ENCODE data around the gene MAPK11.

The MAPK11 gene

DNA sequence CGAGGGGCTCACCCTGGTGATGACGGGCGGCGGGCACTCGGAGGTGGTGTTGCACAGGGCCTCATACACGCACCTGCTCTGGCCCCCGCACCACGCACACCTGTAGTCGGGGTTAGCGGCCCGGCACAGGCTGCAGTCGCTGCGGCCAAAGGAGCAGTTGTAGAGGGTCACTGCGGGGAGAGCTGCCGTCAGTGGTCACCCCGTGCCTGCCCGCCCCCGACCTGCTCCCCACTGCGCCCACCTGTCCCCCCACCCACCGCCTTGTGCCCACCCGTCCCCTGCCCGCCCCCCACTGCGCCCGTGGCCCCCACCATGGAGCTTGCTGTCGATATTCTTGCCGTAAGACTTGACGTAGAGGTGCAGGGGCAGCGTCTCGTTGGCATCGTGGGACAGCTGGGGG is 13.6 kb upstream of the MAPK11 start:
- ATAC-seq, result no peak
- TF ChIP-seq RARB (CRISPR knock-in tag; IDR thresholded peaks at IDR 0.05) (no peak), SNAI2 (CRISPR knock-in tag; IDR thresholded peaks at IDR 0.05) (no peak), TOX (CRISPR knock-in tag; IDR thresholded peaks at IDR 0.05; ENCODE audit: borderline replicate concordance) (no peak), ZNF565 (CRISPR knock-in tag; conservative IDR thresholded peaks at IDR 0.05; ENCODE audit: low read depth) (no peak), PPARA (CRISPR knock-in tag; IDR thresholded peaks at IDR 0.05; ENCODE audit: borderline replicate concordance) (no peak), ZNF70 (CRISPR knock-in tag; IDR thresholded peaks at IDR 0.05) (no peak), ESRRG (CRISPR knock-in tag; IDR thresholded peaks at IDR 0.05) (no peak), ISL1 (CRISPR knock-in tag; IDR thresholded peaks at IDR 0.05) (no peak), ZNF8 (CRISPR knock-in tag; IDR thresholded peaks at IDR 0.05) (no peak), ARNTL (CRISPR knock-in tag; IDR thresholded peaks at IDR 0.05; ENCODE audit: borderline replicate concordance, low read depth) (no peak), ZFP3 (CRISPR knock-in tag; IDR thresholded peaks at IDR 0.05) (no peak), ZFP30 (CRISPR knock-in tag; IDR thresholded peaks at IDR 0.05) (no peak), OSR1 (CRISPR knock-in tag; IDR thresholded peaks at IDR 0.05) (no peak)
- TF ChIP-seq, protein P1, sequence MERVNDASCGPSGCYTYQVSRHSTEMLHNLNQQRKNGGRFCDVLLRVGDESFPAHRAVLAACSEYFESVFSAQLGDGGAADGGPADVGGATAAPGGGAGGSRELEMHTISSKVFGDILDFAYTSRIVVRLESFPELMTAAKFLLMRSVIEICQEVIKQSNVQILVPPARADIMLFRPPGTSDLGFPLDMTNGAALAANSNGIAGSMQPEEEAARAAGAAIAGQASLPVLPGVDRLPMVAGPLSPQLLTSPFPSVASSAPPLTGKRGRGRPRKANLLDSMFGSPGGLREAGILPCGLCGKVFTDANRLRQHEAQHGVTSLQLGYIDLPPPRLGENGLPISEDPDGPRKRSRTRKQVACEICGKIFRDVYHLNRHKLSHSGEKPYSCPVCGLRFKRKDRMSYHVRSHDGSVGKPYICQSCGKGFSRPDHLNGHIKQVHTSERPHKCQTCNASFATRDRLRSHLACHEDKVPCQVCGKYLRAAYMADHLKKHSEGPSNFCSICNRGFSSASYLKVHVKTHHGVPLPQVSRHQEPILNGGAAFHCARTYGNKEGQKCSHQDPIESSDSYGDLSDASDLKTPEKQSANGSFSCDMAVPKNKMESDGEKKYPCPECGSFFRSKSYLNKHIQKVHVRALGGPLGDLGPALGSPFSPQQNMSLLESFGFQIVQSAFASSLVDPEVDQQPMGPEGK (CRISPR knock-in tag; IDR thresholded peaks at IDR 0.05; ENCODE audit: borderline replicate concordance), result no peak
- TF ChIP-seq, protein P2, sequence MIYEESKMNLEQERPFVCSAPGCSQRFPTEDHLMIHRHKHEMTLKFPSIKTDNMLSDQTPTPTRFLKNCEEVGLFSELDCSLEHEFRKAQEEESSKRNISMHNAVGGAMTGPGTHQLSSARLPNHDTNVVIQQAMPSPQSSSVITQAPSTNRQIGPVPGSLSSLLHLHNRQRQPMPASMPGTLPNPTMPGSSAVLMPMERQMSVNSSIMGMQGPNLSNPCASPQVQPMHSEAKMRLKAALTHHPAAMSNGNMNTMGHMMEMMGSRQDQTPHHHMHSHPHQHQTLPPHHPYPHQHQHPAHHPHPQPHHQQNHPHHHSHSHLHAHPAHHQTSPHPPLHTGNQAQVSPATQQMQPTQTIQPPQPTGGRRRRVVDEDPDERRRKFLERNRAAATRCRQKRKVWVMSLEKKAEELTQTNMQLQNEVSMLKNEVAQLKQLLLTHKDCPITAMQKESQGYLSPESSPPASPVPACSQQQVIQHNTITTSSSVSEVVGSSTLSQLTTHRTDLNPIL (CRISPR knock-in tag; IDR thresholded peaks at IDR 0.05; ENCODE audit: low read depth), result no peak
- TF ChIP-seq, protein P3, sequence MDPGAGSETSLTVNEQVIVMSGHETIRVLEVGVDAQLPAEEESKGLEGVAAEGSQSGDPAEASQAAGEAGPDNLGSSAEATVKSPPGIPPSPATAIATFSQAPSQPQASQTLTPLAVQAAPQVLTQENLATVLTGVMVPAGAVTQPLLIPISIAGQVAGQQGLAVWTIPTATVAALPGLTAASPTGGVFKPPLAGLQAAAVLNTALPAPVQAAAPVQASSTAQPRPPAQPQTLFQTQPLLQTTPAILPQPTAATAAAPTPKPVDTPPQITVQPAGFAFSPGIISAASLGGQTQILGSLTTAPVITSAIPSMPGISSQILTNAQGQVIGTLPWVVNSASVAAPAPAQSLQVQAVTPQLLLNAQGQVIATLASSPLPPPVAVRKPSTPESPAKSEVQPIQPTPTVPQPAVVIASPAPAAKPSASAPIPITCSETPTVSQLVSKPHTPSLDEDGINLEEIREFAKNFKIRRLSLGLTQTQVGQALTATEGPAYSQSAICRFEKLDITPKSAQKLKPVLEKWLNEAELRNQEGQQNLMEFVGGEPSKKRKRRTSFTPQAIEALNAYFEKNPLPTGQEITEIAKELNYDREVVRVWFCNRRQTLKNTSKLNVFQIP (CRISPR knock-in tag; IDR thresholded peaks at IDR 0.05; ENCODE audit: borderline replicate concordance, low read depth), result no peak
- TF ChIP-seq, protein P4, sequence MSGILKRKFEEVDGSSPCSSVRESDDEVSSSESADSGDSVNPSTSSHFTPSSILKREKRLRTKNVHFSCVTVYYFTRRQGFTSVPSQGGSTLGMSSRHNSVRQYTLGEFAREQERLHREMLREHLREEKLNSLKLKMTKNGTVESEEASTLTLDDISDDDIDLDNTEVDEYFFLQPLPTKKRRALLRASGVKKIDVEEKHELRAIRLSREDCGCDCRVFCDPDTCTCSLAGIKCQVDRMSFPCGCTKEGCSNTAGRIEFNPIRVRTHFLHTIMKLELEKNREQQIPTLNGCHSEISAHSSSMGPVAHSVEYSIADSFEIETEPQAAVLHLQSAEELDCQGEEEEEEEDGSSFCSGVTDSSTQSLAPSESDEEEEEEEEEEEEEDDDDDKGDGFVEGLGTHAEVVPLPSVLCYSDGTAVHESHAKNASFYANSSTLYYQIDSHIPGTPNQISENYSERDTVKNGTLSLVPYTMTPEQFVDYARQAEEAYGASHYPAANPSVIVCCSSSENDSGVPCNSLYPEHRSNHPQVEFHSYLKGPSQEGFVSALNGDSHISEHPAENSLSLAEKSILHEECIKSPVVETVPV (CRISPR knock-in tag; IDR thresholded peaks at IDR 0.05), result no peak

DNA sequence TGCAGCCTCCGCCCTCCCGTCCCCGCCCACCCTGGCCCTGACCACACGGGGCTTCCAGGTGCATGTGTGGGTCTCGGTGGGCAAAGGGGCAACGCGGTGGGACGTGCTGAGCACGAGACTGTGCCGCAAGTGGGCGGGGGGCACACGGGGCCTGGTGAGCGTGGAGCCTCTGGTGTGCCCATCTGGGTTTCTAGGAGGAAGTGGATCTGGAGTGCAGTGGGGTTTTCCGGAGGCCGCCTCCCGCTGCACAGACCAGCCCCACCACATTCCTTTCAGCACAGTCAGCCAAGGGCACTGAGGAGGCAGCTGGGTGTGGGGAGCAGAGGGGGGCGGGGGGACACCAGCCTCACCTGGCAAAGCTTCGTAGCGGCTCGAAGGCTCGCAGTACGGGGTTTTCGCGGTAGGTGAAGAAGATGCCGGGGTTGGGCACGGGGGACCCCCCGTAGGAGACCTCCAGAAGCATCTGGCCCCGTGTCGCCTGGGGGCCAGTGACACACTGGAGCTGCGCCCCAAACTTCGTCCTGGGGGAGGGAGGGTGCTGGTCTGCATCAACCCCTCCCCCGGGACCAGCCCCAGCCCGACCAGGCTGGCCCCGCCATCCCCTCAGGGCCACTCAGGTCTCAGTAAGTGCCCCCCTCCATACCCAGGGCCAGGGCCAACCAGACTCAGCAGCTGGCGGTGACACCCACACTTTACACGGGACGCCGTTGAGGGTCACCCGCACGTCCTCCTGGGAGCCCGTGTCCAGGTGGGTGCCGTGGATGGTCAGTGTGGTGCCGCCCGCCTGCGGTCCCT is 12.4 kb upstream of the MAPK11 start:
- peak; percentile 85 for ATAC-seq
- TF ChIP-seq OSR1 (CRISPR knock-in tag; IDR thresholded peaks at IDR 0.05), result no peak
- no peak for TF ChIP-seq TOX (CRISPR knock-in tag; IDR thresholded peaks at IDR 0.05; ENCODE audit: borderline replicate concordance)
- no peak for TF ChIP-seq TCF4 (CRISPR knock-in tag; IDR thresholded peaks at IDR 0.05; ENCODE audit: borderline replicate concordance)
- TF ChIP-seq ZFP30 (CRISPR knock-in tag; IDR thresholded peaks at IDR 0.05), result no peak
- TF ChIP-seq SNAI2 (CRISPR knock-in tag; IDR thresholded peaks at IDR 0.05), result no peak
- TF ChIP-seq, protein P1 (CRISPR knock-in tag; IDR thresholded peaks at IDR 0.05; ENCODE audit: borderline replicate concordance), result no peak
- TF ChIP-seq ZC3H10 (CRISPR knock-in tag; IDR thresholded peaks at IDR 0.05), result no peak
- no peak for TF ChIP-seq ESRRG (CRISPR knock-in tag; IDR thresholded peaks at IDR 0.05)
- TF ChIP-seq ZFP3 (CRISPR knock-in tag; IDR thresholded peaks at IDR 0.05), result no peak
- no peak for TF ChIP-seq ZNF70 (CRISPR knock-in tag; IDR thresholded peaks at IDR 0.05)
- no peak for TF ChIP-seq BACH2 (CRISPR knock-in tag; IDR thresholded peaks at IDR 0.05; ENCODE audit: borderline replicate concordance)
- TF ChIP-seq RARB (CRISPR knock-in tag; IDR thresholded peaks at IDR 0.05), result no peak
- TF ChIP-seq, protein P4 (CRISPR knock-in tag; IDR thresholded peaks at IDR 0.05), result no peak
- TF ChIP-seq, protein P2 (CRISPR knock-in tag; IDR thresholded peaks at IDR 0.05; ENCODE audit: low read depth), result no peak
- TF ChIP-seq GLIS3 (CRISPR knock-in tag; IDR thresholded peaks at IDR 0.05), result no peak
- TF ChIP-seq PPARA (CRISPR knock-in tag; IDR thresholded peaks at IDR 0.05; ENCODE audit: borderline replicate concordance), result no peak
- TF ChIP-seq, protein P3 (CRISPR knock-in tag; IDR thresholded peaks at IDR 0.05; ENCODE audit: borderline replicate concordance, low read depth), result no peak
- TF ChIP-seq ISL1 (CRISPR knock-in tag; IDR thresholded peaks at IDR 0.05), result no peak
- no peak for TF ChIP-seq ARNTL (CRISPR knock-in tag; IDR thresholded peaks at IDR 0.05; ENCODE audit: borderline replicate concordance, low read depth)

All from SK-N-SH treated with all-trans-retinoic acid at 6 μM for 48 hours (cell line).